Endothelial cell of umbilical vein (primary cell): Measurements from ENCODE around the gene GRB2. TPM values are rescaled to one million over a fixed set of nuclear protein-coding genes. Genes with fewer than 3 reads are reported as not detected.

Source experiments
- BruUV-seq: library from RNA; stranded (reverse); fragments of 400-500 nt; replicated peaks from 2 replicates; lab custom pipeline; 2021; lab: Mats Ljungman, UMichigan
- CTCF ChIA-PET: fragments of 300-600, 350-600 bp; sonication (Branson Sonifier 250); formaldehyde crosslinking; loops from one replicate; lab custom pipeline; 2021; ENCODE audit warnings: antibody characterized with exemption, inconsistent platforms; lab: Charles Lee
- POLR2A ChIA-PET: fragments of 300-600, 350-600 bp; sonication (Branson Sonifier 250); formaldehyde crosslinking; loops from one replicate; lab custom pipeline; 2021; ENCODE audit warnings: antibody characterized with exemption, inconsistent platforms; lab: Charles Lee
- DNase-seq: peaks from one replicate; pipeline ENCODE4 v3.0.0-alpha.2; 2011; ENCODE audit warnings: low read depth, low spot score
- FAIRE-seq: peaks from 2 replicates; lab custom pipeline; 2011; peaks lifted over from hg19 to GRCh38; lab: Jason Lieb, UNC
- H2AFZ ChIP-seq: 2 replicates; pipeline ENCODE4 v1.6.0; 2012; ENCODE audit warnings: low read depth, low read length, control low read depth, inconsistent platforms
- H3K27ac ChIP-seq: 2 replicates; pipeline ENCODE4 v1.5.1; 2011; ENCODE audit warnings: low read depth, mild to moderate bottlenecking, control low read depth, low read length, moderate library complexity; ENCODE audit not compliant: insufficient read depth
- H3K27me3 ChIP-seq, 2 experiments: 2 replicates each; pipeline versions ENCODE4 v1.6.0 to v1.6.1; 2011; ENCODE audit warnings: low read length in 2 of 2, mixed read lengths in 1 of 2; ENCODE audit not compliant: control insufficient read depth in 2 of 2, insufficient read depth in 2 of 2
- H3K36me3 ChIP-seq, 2 experiments: 2 replicates in 1 of 2; 3 replicates in 1 of 2; pipeline ENCODE4 v1.5.1; 2011; ENCODE audit warnings: low read length in 2 of 2, mild to moderate bottlenecking in 1 of 2, moderate library complexity in 1 of 2; ENCODE audit not compliant: control insufficient read depth in 2 of 2, insufficient read depth in 2 of 2; ENCODE audit errors: extremely low read depth in 1 of 2
- H3K4me1 ChIP-seq: 3 replicates; pipeline ENCODE4 v1.5.1; 2011; ENCODE audit warnings: mild to moderate bottlenecking, low read length; ENCODE audit not compliant: control insufficient read depth, insufficient read depth; ENCODE audit errors: extremely low read depth
- H3K4me2 ChIP-seq: 2 replicates; pipeline ENCODE4 v1.6.1; 2011; ENCODE audit warnings: low read length, control low read depth, mixed read lengths; ENCODE audit not compliant: insufficient read depth
- H3K4me3 ChIP-seq, 3 experiments: fragments of 200-600 bp in 1 of 3; sonication (generic), shearing (Covaris generic) in 1 of 3; replicated peaks in 1 of 3; 2 replicates each; pipeline ENCODE4 v1.5.1; 2011 to 2016; ENCODE audit warnings: control low read depth in 3 of 3, low read length in 3 of 3, mild to moderate bottlenecking in 2 of 3, inconsistent platforms in 1 of 3, low read depth in 1 of 3, moderate library complexity in 1 of 3; ENCODE audit not compliant: insufficient read depth in 1 of 3
- H3K79me2 ChIP-seq: 2 replicates; pipeline ENCODE4 v1.6.0; 2012; ENCODE audit warnings: low read length, inconsistent platforms; ENCODE audit not compliant: control insufficient read depth, insufficient read depth
- H3K9ac ChIP-seq: replicated peaks from 2 replicates; pipeline ENCODE3; 2011; ENCODE audit warnings: low read length, control low read depth; ENCODE audit not compliant: insufficient read depth; ENCODE audit errors: extremely low read depth
- H3K9me1 ChIP-seq: replicated peaks from 3 replicates; pipeline ENCODE4 v1.6.0; 2011; ENCODE audit warnings: mild to moderate bottlenecking, low read length; ENCODE audit not compliant: control insufficient read depth, insufficient read depth; ENCODE audit errors: extremely low read depth
- H3K9me3 ChIP-seq: replicated peaks from 2 replicates; pipeline ENCODE4 v1.5.1; 2012; ENCODE audit warnings: low read length, inconsistent platforms; ENCODE audit not compliant: control insufficient read depth, insufficient read depth
- H4K20me1 ChIP-seq: replicated peaks from 2 replicates; pipeline ENCODE3; 2011; ENCODE audit warnings: mild to moderate bottlenecking, low read length; ENCODE audit not compliant: control insufficient read depth, insufficient read depth; ENCODE audit errors: extremely low read depth
- EZH2 ChIP-seq: IDR thresholded peaks from 2 replicates; pipeline ENCODE4 v1.6.1; 2012; ENCODE audit warnings: borderline replicate concordance, low read depth, mild to moderate bottlenecking, moderate library complexity, low read length, inconsistent platforms; ENCODE audit not compliant: severe bottlenecking
- FOS ChIP-seq: IDR thresholded peaks from 2 replicates; pipeline ENCODE4 v1.6.1; 2011; ENCODE audit warnings: mild to moderate bottlenecking, low read length, moderate library complexity, borderline replicate concordance; ENCODE audit not compliant: insufficient read depth
- GATA2 ChIP-seq: IDR thresholded peaks from 2 replicates; pipeline ENCODE4 v1.7.0; 2011; ENCODE audit warnings: low read depth, mild to moderate bottlenecking, moderate library complexity, mixed read lengths, low read length; ENCODE audit not compliant: insufficient read length, insufficient read depth
- JUN ChIP-seq: IDR thresholded peaks from 2 replicates; pipeline ENCODE4 v1.6.1; 2011; ENCODE audit warnings: borderline replicate concordance, low read depth; ENCODE audit not compliant: insufficient read length, insufficient read depth
- MYC ChIP-seq: IDR thresholded peaks from one replicate; pipeline ENCODE4 v1.6.1; 2011; ENCODE audit warnings: mild to moderate bottlenecking, low read depth, low read length
- POLR2A ChIP-seq: IDR thresholded peaks from 2 replicates; pipeline ENCODE4 v1.6.1; 2012; ENCODE audit warnings: low read depth, mild to moderate bottlenecking, control low read depth, low read length
- POLR2AphosphoS5 ChIP-seq: IDR thresholded peaks from 2 replicates; pipeline ENCODE4 v1.6.1; 2012; ENCODE audit warnings: low read depth, mild to moderate bottlenecking, control low read depth, low read length, moderate library complexity; ENCODE audit not compliant: insufficient read depth
- dilution Hi-C: fragments of 300-500 bp; cut with MboI; formaldehyde crosslinking; loops from one replicate; pipeline ENCODE4 v1.15.0; 2019; ENCODE audit warnings: low sequenced_read_pairs; ENCODE audit not compliant: extremely low pct_ligation_motif_present
- intact Hi-C: fragments of 100-400 bp; cut with micrococcal nuclease; formaldehyde crosslinking; loops from one replicate; pipeline ENCODE4 v1.10.0; 2022
- polyA plus RNA-seq, 4 experiments: library from polyadenylated mRNA; depleted of rRNA in 3 of 4; stranded (reverse) in 3 of 4; unstranded in 1 of 4; fragments of >200 nt; gene quantifications; 2 replicates each; pipeline versions ENCODE4 v1.2.1 to v1.2.3, GENCODE V29; 2011 to 2012; ENCODE audit warnings: missing spikeins in 1 of 4
- total RNA-seq: library from RNA; stranded (reverse); gene quantifications from 2 replicates; pipeline ENCODE4 v1.2.3, GENCODE V29; 2021
- TF ChIP-seq, protein P1 (sequence below): IDR thresholded peaks from 2 replicates; pipeline ENCODE4 v1.6.1; 2011; ENCODE audit not compliant: insufficient read depth, insufficient read length
- TF ChIP-seq, protein P2 (sequence below), 2 donors: IDR thresholded peaks; 1 replicate in 1 of 2; 2 replicates in 1 of 2; pipeline ENCODE4 v1.5.1; 2011; ENCODE audit warnings: low read length in 2 of 2, mild to moderate bottlenecking in 2 of 2, moderate library complexity in 2 of 2, control low read depth in 1 of 2, inconsistent platforms in 1 of 2, low read depth in 1 of 2; ENCODE audit not compliant: insufficient read depth in 1 of 2; ENCODE audit errors: extremely low read depth in 1 of 2

Gene GRB2
- total and polyA plus RNA-seq, 2 donors (not counting 3 experiments of a cell fraction or from before 2014, with no cell fraction given): 51.5 to 93.9 TPM

DNA sequence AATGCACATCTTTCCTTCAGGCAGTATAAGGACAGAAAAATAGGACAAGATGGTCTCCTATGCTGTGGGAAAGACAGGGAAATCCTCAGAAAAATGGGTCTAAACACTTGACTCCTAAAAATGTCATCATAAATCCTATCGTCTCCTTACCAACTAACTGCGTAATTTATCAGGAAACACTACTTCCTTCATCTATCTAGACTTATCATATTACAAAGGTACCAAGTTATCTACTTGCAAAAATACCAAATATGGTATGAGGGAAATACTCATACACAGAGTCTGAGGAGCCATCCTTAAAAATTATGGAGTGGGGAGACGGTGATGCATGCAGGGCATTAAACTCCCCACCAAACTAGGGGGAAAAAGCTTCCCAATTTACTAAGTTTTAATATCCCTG is 44.1 kb downstream of the GRB2 start:
- ChIA-PET POLR2A (no interaction called here), CTCF (interaction anchor here (1.2 kb wide), 1 partner anchor 11 kb away, joined by 3 read pairs; no protein-coding TSS in a partner anchor)
- H3K9ac ChIP-seq: no peak overlapping the region
- no TSS peak for BruUV-seq
- intact Hi-C loops (no loop called here), dilution Hi-C loops (no loop called here)
- no peaks in the 10 kb centered on the region for H3K27me3 ChIP-seq
- H3K79me2 ChIP-seq: peaks cover 80% of the 10 kb centered on the region
- H3K9me1 ChIP-seq: no peaks in the 10 kb centered on the region
- no peaks in the 10 kb centered on the region for H3K36me3 ChIP-seq
- FAIRE-seq (peak; percentile 35), DNase-seq (no peak)
- H2AFZ ChIP-seq: no peak overlapping the region
- H4K20me1 ChIP-seq: peaks cover 9% of the 10 kb centered on the region
- H3K4me1 ChIP-seq: peaks cover 24% of the 10 kb centered on the region
- no peak overlapping the region for H3K27ac ChIP-seq
- TF ChIP-seq, protein P1, sequence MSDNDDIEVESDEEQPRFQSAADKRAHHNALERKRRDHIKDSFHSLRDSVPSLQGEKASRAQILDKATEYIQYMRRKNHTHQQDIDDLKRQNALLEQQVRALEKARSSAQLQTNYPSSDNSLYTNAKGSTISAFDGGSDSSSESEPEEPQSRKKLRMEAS: no peak
- no peak for TF ChIP-seq FOS
- TF ChIP-seq, protein P2, sequence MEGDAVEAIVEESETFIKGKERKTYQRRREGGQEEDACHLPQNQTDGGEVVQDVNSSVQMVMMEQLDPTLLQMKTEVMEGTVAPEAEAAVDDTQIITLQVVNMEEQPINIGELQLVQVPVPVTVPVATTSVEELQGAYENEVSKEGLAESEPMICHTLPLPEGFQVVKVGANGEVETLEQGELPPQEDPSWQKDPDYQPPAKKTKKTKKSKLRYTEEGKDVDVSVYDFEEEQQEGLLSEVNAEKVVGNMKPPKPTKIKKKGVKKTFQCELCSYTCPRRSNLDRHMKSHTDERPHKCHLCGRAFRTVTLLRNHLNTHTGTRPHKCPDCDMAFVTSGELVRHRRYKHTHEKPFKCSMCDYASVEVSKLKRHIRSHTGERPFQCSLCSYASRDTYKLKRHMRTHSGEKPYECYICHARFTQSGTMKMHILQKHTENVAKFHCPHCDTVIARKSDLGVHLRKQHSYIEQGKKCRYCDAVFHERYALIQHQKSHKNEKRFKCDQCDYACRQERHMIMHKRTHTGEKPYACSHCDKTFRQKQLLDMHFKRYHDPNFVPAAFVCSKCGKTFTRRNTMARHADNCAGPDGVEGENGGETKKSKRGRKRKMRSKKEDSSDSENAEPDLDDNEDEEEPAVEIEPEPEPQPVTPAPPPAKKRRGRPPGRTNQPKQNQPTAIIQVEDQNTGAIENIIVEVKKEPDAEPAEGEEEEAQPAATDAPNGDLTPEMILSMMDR (IDR thresholded peaks at IDR 0.05; ENCODE audit: extremely low read depth in 1 of 2, insufficient read depth in 1 of 2, low read depth in 1 of 2, low read length in 2 of 2): no peak
- no peak for TF ChIP-seq POLR2AphosphoS5
- TF ChIP-seq EZH2: no peak
- TF ChIP-seq GATA2: no peak
- TF ChIP-seq JUN: no peak
- no peak for TF ChIP-seq MYC
- no peak for TF ChIP-seq POLR2A
- H3K4me3 ChIP-seq: no peak overlapping the region
- no peak overlapping the region for H3K4me2 ChIP-seq
- no peaks in the 10 kb centered on the region for H3K9me3 ChIP-seq
